Activated CD4-positive, CD25-positive, alpha-beta regulatory T cell treated with anti-CD3 and anti-CD28 coated beads, Interleukin-2, amount 50 U/mL, for 16 hours (primary cell): ENCODE measurements around the gene GTF2A2.
"Not testable (repeated sequence)": the region's sequence is repeated elsewhere in the genome, so short reads cannot be mapped to it uniquely, and the experiment has no call there.

ENCODE experiments used
- DNase-seq: peaks from one replicate; pipeline ENCODE4 v3.0.0-alpha.2; 2020; ENCODE audit warnings: low read depth, low spot score

Gene GTF2A2

GRCh38 chr15:59656897-59657634, at the start of gene GTF2A2:
Gene GTF2A2, minus strand, starts transcription at chr15:59657515. Its CDS starts 5,238 bp downstream, at chr15:59652277.
- DNase-seq: peak; percentile 87

- DNase-seq: no peak
Observed at GRCh38 chr15:59703979-59704796, 46.9 kb upstream of the GTF2A2 start.

- DNase-seq: no peak
Observed at GRCh38 chr15:59702351-59702750, 45.0 kb upstream of the GTF2A2 start.

GRCh38 chr15:59701880-59702279, 44.6 kb upstream of the GTF2A2 start:
- no peak for DNase-seq

- no peak for DNase-seq
Observed at GRCh38 chr15:59699810-59700431, 42.6 kb upstream of the GTF2A2 start.

GRCh38 chr15:59698065-59698464, 40.8 kb upstream of the GTF2A2 start:
- not testable (repeated sequence) for DNase-seq

GRCh38 chr15:59696332-59696731, 39.0 kb upstream of the GTF2A2 start:
- DNase-seq: no peak

- DNase-seq: no peak
Observed at GRCh38 chr15:59694779-59695178, 37.5 kb upstream of the GTF2A2 start.

GRCh38 chr15:59691194-59691805, 34.0 kb upstream of the GTF2A2 start:
- DNase-seq: peak; percentile 16

- DNase-seq: peak; percentile 19
Observed at GRCh38 chr15:59689626-59690236, 32.4 kb upstream of the GTF2A2 start.

GRCh38 chr15:59688782-59689625, 31.7 kb upstream of the GTF2A2 start, which contains the start of gene BNIP2:
Gene BNIP2, minus strand, starts transcription at chr15:59689320. Its CDS starts 6,863 bp downstream, at chr15:59682457.
- peak; percentile 98 for DNase-seq

GRCh38 chr15:59688423-59688781, 31.1 kb upstream of the GTF2A2 start:
- DNase-seq: no peak

- DNase-seq: no peak
Observed at GRCh38 chr15:59687836-59688235, 30.5 kb upstream of the GTF2A2 start.

GRCh38 chr15:59686389-59686788, 29.1 kb upstream of the GTF2A2 start:
- no peak for DNase-seq

- DNase-seq: no peak
Observed at GRCh38 chr15:59685737-59686297, 28.5 kb upstream of the GTF2A2 start.

- no peak for DNase-seq
Observed at GRCh38 chr15:59680870-59681269, 23.6 kb upstream of the GTF2A2 start.

- no peak for DNase-seq
Observed at GRCh38 chr15:59680346-59680745, 23.0 kb upstream of the GTF2A2 start.

- DNase-seq: no peak
Observed at GRCh38 chr15:59678620-59679019, 21.3 kb upstream of the GTF2A2 start.

GRCh38 chr15:59678172-59678571, 20.9 kb upstream of the GTF2A2 start:
- DNase-seq: no peak

GRCh38 chr15:59676565-59676964, 19.2 kb upstream of the GTF2A2 start:
- no peak for DNase-seq
